Muscle of leg (tissue), 11 donors: Measurements from ENCODE around the gene S100A6. TPM values are rescaled to one million over a fixed set of nuclear protein-coding genes. Genes with fewer than 3 reads are reported as not detected.

Source experiments
- DNase-seq: peaks from one replicate; pipeline ENCODE4 v3.0.0; 2013
- H3K27ac ChIP-seq: one replicate; pipeline ENCODE4 v1.5.1; 2013; ENCODE audit warnings: mild to moderate bottlenecking, low read length, control low read depth
- H3K27me3 ChIP-seq: one replicate; pipeline ENCODE4 v1.6.1; 2013; ENCODE audit warnings: low read length; ENCODE audit not compliant: control insufficient read depth, insufficient read depth
- H3K36me3 ChIP-seq: one replicate; pipeline ENCODE4 v1.6.1; 2013; ENCODE audit warnings: low read length; ENCODE audit not compliant: control insufficient read depth, insufficient read depth
- H3K4me1 ChIP-seq: one replicate; pipeline ENCODE4 v1.6.1; 2013; ENCODE audit warnings: low read length; ENCODE audit not compliant: control insufficient read depth, insufficient read depth
- H3K4me3 ChIP-seq: one replicate; pipeline ENCODE4 v1.5.1; 2013; ENCODE audit warnings: low read length, control low read depth
- H3K9me3 ChIP-seq: replicated peaks from 2 replicates; pipeline ENCODE4 v1.6.1; 2013; ENCODE audit warnings: low read depth, low read length; ENCODE audit not compliant: control insufficient read depth
- WGBS: methylation state at CpG from one replicate; pipeline ENCODE4 v1.1.5; 2013; ENCODE audit warnings: missing lambda C conversion rate; ENCODE audit not compliant: insufficient coverage; 5-methylcytosine and 5-hydroxymethylcytosine counted together
- polyA plus RNA-seq, 8 donors: library from polyadenylated mRNA; unstranded; fragments of 120-200 nt; gene quantifications; one replicate each; pipeline versions ENCODE4 v1.2.1 to v1.2.3, GENCODE V29; 2013; ENCODE audit warnings: inconsistent platforms in 1 of 8, low replicate concordance in 1 of 8; ENCODE audit not compliant: insufficient read length in 8 of 8, insufficient read depth in 1 of 8
- total RNA-seq: library from RNA; stranded (reverse); fragments of 120-200 nt; gene quantifications from one replicate; pipeline ENCODE4 v1.2.4, GENCODE V29; 2013

S100A6 gene
- total and polyA plus RNA-seq, 9 donors = 182 to 415 (median 258) TPM

GRCh38 chr1:153519242-153519641 lies 16.5 kb downstream of the S100A6 start:
- no peak for DNase-seq
- H3K4me1 ChIP-seq = no peaks in the 10 kb centered on the region
- no peak overlapping the region for H3K4me3 ChIP-seq
- no peak overlapping the region for H3K27ac ChIP-seq
- WGBS = 94% methylated on average over 2 of the region's 3 CpGs
- no peaks in the 10 kb centered on the region for H3K9me3 ChIP-seq
- H3K27me3 ChIP-seq = no peaks in the 10 kb centered on the region
- no peaks in the 10 kb centered on the region for H3K36me3 ChIP-seq

GRCh38 chr1:153515504-153516394 lies 20.0 kb downstream of the S100A6 start:
- H3K4me1 ChIP-seq = peaks cover 2% of the 10 kb centered on the region
- no peaks in the 10 kb centered on the region for H3K27me3 ChIP-seq
- H3K36me3 ChIP-seq = no peaks in the 10 kb centered on the region
- DNase-seq = no peak
- no peak overlapping the region for H3K4me3 ChIP-seq
- H3K9me3 ChIP-seq = no peaks in the 10 kb centered on the region
- WGBS = 29% methylated on average over 4 of the region's 8 CpGs
- H3K27ac ChIP-seq = no peak overlapping the region

DNA sequence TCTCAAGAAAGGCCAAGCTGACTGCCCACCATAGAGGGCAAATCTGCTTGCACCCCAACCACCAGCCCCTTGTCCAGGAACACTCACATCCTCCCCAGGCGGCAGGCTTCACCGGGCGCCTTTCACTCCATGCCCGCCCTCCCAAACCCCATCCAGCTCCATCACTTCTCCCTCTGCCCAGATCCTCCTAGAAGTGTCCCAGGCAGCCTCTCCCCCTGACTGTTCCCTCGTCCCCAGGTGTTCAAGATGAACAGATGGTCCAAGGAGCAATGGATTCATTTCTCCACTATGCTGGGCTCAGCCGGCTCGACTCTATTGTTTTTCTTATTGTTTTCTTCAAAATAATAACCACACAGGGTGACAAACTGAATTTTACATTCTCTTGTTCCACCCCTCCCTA lies 22.1 kb downstream of the S100A6 start:
- no peaks in the 10 kb centered on the region for H3K36me3 ChIP-seq
- no peak for DNase-seq
- H3K4me3 ChIP-seq = no peak overlapping the region
- H3K4me1 ChIP-seq = peaks cover 2% of the 10 kb centered on the region
- H3K27me3 ChIP-seq = no peaks in the 10 kb centered on the region
- no peak overlapping the region for H3K27ac ChIP-seq
- WGBS = 96% methylated on average over 7 of the region's 7 CpGs
- H3K9me3 ChIP-seq = no peaks in the 10 kb centered on the region

GRCh38 chr1:153513023-153513422 lies 22.8 kb downstream of the S100A6 start:
- 60% methylated on average over 1 of the region's 3 CpGs for WGBS

GRCh38 chr1:153510984-153511410 lies 24.8 kb downstream of the S100A6 start:
- Histone ChIP-seq H3K4me3 (no peak overlapping the region), H3K27me3 (no peaks in the 10 kb centered on the region), H3K36me3 (no peaks in the 10 kb centered on the region), H3K4me1 (peaks cover 23% of the 10 kb centered on the region), H3K9me3 (no peaks in the 10 kb centered on the region), H3K27ac (no peak overlapping the region)
- WGBS = 2% methylated on average over 7 of the region's 7 CpGs
- DNase-seq = peak; percentile 84

More at GRCh38 chr1:153513023-153513422, 22.8 kb downstream of the S100A6 start:
- no peak for DNase-seq
- Histone ChIP-seq H3K36me3 (no peaks in the 10 kb centered on the region), H3K4me1 (peaks cover 5% of the 10 kb centered on the region), H3K4me3 (no peak overlapping the region), H3K9me3 (no peaks in the 10 kb centered on the region), H3K27ac (no peak overlapping the region), H3K27me3 (no peaks in the 10 kb centered on the region)

DNA sequence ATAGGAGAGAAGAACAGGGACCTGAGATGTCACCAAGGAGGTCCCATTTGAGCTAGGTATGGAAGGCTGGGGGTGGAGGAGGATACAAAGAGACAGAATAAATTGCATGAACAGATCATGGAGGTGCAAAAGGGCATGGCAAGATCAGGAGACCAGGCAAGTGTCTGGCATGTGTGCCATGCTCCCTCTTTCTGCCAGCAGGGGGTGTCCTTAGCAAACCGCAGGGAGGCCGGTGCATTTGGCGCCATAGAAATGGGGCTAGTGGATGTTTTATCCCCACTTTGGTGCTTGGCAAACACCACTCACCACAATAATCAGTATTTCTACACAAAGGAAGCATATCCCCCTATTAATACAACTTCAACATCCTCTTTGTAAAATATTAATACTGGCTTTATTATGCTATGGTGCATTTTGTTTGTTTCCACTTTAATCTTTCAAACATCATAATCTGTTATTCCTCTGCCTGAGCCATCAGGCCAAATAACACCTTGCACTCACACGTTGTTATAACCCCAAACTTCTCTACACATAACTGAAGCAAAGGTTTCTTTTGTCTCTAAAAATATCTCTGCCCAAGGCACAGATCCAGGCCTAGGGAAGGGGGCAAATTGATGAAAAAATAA lies 25.9 kb downstream of the S100A6 start:
- no peak for DNase-seq
- Histone ChIP-seq H3K36me3 (no peaks in the 10 kb centered on the region), H3K4me3 (no peak overlapping the region), H3K9me3 (no peaks in the 10 kb centered on the region), H3K27ac (no peak overlapping the region), H3K4me1 (peaks cover 26% of the 10 kb centered on the region), H3K27me3 (no peaks in the 10 kb centered on the region)
- WGBS = 60% methylated on average over 2 of the region's 4 CpGs

- H3K9me3 ChIP-seq = no peaks in the 10 kb centered on the region
- H3K4me3 ChIP-seq = no peak overlapping the region
- whole genome bisulfite sequencing = 94% methylated on average over 3 of the region's 3 CpGs
- H3K27me3 ChIP-seq = no peaks in the 10 kb centered on the region
- H3K4me1 ChIP-seq = peaks cover 26% of the 10 kb centered on the region
- no peak overlapping the region for H3K27ac ChIP-seq
- no peaks in the 10 kb centered on the region for H3K36me3 ChIP-seq
- DNase-seq = no peak
Measured at GRCh38 chr1:153509036-153509435, 26.8 kb downstream of the S100A6 start.

GRCh38 chr1:153507926-153508583 lies 27.7 kb downstream of the S100A6 start:
- H3K27me3 ChIP-seq = no peaks in the 10 kb centered on the region
- H3K4me3 ChIP-seq = no peak overlapping the region
- peaks cover 29% of the 10 kb centered on the region for H3K4me1 ChIP-seq
- no peaks in the 10 kb centered on the region for H3K36me3 ChIP-seq
- no peak for DNase-seq
- WGBS = 91% methylated on average over 3 of the region's 11 CpGs
- H3K27ac ChIP-seq = no peak overlapping the region
- no peaks in the 10 kb centered on the region for H3K9me3 ChIP-seq

- H3K27ac ChIP-seq = peak overlapping the region; percentile 85
- no peaks in the 10 kb centered on the region for H3K36me3 ChIP-seq
- WGBS = 14% methylated on average over 6 of the region's 7 CpGs
- H3K4me3 ChIP-seq = no peak overlapping the region
- H3K9me3 ChIP-seq = no peaks in the 10 kb centered on the region
- DNase-seq = peak; percentile 98
- peaks cover 32% of the 10 kb centered on the region for H3K4me1 ChIP-seq
- H3K27me3 ChIP-seq = no peaks in the 10 kb centered on the region
Measured at GRCh38 chr1:153506831-153507413, 28.9 kb downstream of the S100A6 start.

DNA sequence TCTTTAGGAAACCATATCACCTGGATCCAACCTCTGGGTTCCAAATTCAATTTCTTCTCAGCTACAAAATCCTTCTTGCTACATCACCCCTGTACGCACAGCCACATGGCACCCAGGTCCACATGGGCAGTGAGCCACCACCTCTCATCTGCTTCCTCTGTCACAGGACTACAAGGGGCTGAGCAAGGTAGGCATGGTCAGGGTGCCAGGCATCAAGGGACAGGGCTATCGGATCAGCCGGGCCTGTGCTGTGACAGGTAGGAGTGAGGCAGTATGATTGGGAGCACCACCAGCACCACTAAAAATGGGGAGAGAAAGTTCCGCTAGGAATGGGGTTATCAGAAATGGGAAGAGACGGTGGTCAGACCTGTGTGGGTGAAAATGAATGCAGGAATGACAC lies 29.4 kb downstream of the S100A6 start:
- Histone ChIP-seq H3K27ac (peak overlapping the region; percentile 85), H3K4me3 (no peak overlapping the region), H3K4me1 (peaks cover 32% of the 10 kb centered on the region), H3K36me3 (no peaks in the 10 kb centered on the region), H3K27me3 (no peaks in the 10 kb centered on the region), H3K9me3 (no peaks in the 10 kb centered on the region)
- WGBS = 62% methylated on average over 2 of the region's 5 CpGs
- DNase-seq = no peak
